ENCODE data around the gene ADCY1.

GRCh38 chr7:45598886-45599520 lies 24.8 kb downstream of the ADCY1 start:
- TF ChIP-seq CTCF (conservative IDR thresholded peaks at IDR 0.05; ENCODE audit: low read depth, low read length): no peak
- no peak for TF ChIP-seq EZH2 (IDR thresholded peaks at IDR 0.05; ENCODE audit: borderline replicate concordance, low read depth, low read length, poor library complexity, severe bottlenecking)

All from A673 (cell line).